HG03196 (cell line): Measurements from ENCODE around the gene PFDN2.
"Not testable (repeated sequence)": the region's sequence is repeated elsewhere in the genome, so short reads cannot be mapped to it uniquely, and the experiment has no call there.

Experiments used
- ATAC-seq: cut with Tn5 transposase; IDR thresholded peaks from one replicate; pipeline ENCODE4 v1.9.1; 2021; ENCODE audit not compliant: unreplicated experiment

The PFDN2 gene

DNA sequence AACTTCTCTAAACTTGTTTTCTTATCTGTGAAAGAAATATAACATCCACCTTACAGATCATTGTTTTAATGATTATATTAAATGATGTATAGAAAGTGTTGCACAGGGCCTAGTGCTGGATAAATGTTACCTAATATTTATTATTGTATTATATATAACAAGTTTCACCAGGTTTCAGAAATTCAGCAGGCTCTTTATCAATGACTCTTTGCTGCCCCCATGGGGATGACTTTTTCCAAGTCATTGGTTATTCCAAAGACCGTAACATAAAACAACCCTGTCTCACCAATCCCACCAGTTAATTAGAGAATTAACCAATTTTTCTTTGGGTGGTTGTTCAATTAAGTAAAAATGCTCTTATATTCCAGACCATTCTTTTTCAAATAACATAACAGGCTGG is 21.9 kb upstream of the PFDN2 start:
- ATAC-seq = no peak

DNA sequence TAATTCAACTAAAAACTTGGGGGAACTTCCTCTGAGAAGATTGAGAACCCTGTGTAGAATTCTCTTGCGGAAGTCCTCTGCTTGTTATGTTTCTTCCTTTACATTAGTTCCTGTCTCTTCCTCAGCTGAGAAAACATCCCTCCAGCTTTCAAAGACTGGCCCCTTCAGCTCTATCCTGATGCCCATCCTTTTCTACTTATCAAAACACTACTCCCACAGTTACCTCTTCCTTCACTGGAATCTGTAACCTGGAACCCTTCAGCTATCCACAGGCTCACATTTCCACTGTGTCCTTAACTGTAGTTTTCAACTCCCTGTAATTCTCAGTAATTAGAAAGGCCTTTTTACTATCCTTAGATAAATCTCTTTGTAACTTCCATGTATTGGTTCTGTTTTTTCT is 20.6 kb upstream of the PFDN2 start:
- no peak for ATAC-seq

DNA sequence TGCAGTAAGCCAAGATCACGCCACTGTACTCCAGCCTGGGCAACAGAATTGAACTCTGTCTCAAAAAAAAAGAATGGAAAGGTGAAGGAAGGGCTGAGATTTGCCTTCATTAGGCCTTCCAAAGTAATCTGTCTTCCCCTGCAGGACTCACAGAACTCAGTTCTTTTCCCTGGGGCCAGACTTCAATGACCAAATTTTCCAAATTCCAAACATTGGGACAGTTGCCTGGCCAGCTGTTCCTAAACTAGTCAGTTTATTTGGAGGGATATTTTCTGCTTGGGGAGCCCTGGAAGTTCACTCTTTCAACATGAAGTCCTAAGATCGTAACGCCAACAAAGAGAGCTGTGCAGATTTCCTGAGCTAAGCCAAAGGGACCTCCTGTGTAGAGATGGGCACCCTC is 20.0 kb upstream of the PFDN2 start:
- ATAC-seq = no peak

DNA sequence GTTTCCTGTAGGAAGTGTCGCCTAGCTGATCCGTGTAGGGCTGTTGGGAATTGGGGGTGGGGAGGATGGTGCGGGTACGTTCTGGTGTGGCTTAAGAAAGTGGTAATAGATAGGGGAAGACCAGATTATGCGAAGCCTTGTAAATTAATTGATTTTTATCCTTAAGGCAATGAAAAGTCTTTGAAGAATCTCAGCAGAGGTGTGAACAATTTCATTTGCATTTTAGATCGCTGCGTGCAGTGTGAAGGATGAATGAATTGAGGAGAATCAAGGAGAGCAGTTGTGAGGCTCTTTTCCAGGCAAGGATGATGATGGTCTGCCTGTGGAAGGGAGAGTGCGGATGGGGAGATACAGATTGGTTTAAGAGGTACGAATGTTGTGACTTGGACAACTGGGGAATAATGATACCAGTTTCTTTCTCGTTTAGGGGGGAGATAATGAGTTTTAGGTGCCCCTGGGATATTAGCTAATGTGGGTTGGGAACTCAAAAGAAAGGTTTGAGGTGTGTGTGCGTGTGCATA is 15.4 kb upstream of the PFDN2 start:
- ATAC-seq = peak; percentile 21

DNA sequence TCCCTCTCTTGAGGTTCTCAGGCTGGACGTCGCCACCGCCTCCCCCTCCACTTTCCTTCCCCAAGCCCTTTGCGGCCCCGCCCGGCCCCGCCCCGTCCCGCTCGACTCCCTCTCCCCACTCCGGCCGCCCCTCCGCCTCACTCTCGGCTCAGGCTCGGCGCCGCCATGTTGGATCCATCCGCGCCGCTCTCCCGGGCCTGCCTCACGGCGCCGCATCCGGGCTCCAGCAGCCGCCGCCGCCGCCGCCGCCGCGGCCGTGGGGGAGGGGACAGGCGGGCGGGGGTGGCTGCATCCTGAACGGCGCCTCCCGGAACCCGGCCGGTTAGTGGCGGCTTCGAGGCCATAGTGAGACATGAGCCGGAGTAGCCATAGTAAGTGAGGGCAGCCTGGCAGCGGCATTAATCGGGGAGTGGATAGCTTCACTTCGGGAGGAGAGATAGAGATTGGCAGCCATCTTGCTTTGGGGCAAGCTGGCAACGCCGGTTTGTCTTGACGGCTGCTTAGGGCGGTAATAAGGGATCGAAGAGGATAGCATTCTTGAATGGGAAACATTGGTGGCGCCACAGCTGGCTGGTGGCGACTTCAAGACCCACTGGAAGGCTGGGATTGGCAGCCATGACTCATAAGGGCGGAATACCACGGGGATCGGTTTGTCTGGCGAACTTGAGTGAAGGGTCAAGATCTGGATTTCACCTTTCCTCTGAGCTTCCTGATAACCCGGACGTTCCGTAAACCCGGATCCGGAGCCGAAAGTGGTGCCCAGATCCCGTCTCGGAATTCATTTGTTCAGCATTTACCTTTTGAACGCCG is 14.8 kb upstream of the PFDN2 start, which contains the start of gene DEDD:
Gene DEDD (minus strand): TSS at position 258 of the 810 bp plus-strand sequence. CDS start 8,205 bp downstream, outside the sequence.
- peak; percentile 89 for ATAC-seq

DNA sequence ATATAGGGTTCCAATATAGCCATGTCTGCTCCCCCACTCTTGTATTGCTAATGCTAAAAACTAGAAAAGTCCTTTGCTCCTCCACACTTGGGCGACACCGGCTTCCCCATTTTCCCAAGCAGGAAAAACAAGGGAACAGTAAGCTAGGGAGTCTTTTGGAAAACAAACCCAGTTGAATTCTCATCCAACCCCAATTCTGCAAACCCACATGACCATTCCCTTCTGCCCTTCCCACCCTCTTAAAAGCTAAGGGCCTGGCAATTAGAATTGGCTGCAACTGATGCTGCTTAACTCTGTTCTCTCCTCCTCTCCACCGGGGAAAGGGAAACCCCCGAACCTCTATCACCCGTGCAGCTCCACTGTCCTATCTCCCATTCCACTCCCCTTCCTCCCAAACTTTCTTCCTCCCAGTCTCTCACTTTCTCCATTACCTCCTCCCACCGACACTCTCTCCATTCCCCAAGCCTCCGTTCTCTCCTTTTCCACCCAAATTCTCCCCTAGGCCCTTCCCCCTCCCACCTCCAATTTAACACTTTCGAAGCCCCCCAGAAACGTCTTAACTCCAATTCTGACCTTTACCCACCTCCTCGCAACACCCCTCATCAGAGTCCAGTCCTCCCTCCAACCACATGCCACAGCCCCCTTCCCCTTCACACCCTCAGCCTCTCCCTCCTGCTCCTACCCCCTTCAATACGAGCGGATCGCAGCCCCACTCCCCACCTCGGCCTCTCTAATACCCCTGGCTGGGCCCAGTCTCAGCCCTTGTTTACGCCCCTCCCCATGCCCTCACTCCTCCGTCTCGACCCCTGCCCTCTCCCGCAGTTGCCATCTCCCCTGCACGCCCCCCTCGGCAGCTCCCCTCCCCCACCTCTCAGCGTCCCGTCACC is 13.9 kb upstream of the PFDN2 start:
- peak; percentile 5 for ATAC-seq

DNA sequence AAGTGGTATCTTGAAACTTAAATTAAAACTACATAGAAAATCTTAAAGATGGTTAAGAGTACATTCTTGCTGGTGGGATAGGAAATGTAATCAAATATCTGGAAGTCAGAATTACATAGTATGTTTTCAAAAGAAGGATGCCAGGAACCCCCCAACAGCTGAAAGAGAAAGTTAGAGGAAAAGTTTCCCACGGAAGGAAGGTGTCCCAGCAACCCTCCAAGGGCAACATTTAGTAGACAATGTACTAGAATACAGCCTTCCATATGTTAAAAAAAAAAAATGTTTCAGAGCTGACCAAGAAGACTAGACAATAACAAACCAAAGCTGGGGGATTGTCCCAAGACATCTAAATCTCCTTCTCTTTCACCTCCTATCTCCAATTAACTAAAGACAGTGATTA is 12.4 kb upstream of the PFDN2 start:
- ATAC-seq = no peak

DNA sequence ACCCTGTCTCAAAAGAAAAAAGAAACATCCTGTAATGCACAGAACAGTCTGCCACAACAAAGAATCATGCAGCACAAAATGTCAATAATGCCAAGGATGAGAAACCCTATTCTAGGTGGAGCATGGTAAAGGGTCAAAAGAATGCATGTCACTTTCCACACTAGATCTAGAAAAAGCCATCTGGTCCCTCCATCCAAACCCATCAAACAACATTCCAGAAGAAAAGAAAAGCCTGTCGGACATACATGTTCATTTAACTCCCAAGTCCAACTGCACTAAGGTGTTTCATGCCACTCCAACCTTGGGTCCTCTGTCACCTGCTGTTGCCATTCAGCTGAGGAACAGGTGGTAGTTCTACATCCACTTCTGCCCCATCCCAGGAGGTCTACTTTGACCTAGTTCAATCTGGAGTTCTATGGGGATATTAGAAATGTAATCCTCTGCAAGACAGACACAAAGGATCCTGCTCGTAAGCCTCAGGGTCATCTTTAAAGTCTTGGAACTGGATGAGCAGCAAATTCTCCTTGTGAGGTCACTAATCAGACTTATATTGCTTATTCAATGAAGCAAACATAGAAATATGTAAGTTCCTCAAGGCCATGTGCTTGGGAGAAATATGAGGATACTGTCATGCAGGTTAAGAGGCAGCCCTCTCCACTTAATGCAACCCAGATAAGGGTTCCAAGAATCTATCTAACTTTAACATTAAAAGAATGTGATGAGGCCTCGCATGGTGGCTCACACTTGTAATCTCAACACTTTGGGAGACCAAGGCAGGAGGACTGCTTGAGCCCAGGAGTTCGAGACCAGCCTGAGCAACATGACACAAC is 11.0 kb upstream of the PFDN2 start:
- ATAC-seq = no peak

DNA sequence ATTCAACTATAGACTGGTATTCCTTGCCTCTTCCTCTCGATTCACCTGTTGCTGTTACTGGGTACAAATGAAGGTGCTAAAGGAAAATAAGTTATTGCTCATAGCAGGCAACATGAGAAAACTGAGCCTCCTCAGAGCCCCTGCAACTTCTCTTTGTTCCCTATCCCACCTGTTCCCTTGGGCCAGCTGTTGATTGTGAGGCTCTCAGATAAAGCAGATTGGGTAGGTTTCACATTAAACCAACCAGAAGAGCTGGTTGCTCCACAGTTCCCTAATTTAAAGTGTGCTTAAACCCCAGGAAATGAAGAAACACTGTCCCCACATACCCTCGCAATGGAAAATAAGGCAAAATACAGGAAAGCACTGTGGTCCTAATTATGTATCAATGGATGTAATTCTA is 9.8 kb upstream of the PFDN2 start:
- no peak for ATAC-seq

DNA sequence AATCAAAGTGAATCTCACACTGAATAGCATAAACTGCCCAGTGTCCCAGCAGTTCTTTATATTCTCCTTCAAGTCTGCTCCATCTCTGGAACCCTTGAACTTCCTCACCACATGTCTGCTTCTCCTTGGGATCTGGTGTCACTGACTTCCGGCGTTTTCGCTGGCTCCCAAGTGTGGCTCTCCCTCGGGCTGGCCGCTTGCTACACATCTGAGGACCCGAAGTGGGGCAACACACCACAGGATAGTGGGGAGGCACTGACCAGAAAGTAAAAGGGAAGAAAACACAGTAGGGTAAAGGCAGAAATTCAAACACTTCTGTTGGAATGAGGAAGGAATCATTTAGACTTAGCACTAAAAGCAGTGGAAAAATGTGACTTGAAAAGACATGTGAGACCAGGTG is 5.1 kb upstream of the PFDN2 start:
- ATAC-seq = no peak

DNA sequence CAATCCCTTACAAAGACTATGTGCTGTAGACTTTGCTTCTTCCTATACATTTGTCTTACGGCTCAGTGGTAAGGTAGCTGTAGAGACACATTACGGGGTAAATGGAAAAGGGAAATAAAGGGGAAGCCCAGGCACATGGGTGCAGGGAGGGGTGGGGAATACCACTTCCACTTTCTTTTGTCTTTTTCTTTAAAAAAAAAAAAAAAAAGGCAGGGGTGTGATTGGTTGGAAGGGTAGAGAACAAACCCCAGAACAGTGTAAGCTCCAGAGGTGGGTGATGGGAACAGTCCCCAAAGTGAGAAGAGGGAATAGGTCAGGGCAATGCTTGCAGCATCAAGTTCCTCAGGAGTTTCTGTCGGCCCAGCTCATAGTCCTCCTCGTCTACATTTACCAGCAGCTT is 4.0 kb upstream of the PFDN2 start:
- ATAC-seq = no peak

DNA sequence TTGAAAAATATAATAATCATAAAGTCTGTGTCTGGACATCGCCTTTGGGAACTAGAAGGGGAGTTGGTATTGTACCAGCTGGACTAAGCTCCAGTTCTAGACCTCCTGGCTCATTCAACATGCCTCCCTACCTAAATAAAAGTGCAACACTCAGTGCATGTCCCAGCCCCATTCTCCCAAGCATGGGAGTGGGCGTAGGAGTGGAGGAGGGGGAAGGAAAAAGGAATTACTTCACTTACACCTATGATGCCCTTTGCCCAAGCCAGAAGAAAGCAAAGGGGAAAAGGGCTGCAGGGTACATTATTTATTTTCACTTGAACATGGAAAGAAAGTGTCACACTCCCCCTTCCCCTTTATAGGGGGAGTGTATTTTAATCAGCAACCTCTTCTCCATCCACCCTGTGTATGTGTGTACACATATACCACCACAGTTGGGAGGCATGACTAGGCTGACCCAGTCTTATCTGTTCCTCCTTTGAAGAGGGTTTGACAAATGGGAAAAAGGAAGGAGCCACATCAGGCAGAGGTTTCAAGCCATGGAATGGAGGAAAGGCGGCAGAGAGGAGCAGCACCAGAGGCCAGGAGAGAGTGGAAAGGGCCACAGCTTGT is 3.3 kb upstream of the PFDN2 start:
- ATAC-seq = no peak

DNA sequence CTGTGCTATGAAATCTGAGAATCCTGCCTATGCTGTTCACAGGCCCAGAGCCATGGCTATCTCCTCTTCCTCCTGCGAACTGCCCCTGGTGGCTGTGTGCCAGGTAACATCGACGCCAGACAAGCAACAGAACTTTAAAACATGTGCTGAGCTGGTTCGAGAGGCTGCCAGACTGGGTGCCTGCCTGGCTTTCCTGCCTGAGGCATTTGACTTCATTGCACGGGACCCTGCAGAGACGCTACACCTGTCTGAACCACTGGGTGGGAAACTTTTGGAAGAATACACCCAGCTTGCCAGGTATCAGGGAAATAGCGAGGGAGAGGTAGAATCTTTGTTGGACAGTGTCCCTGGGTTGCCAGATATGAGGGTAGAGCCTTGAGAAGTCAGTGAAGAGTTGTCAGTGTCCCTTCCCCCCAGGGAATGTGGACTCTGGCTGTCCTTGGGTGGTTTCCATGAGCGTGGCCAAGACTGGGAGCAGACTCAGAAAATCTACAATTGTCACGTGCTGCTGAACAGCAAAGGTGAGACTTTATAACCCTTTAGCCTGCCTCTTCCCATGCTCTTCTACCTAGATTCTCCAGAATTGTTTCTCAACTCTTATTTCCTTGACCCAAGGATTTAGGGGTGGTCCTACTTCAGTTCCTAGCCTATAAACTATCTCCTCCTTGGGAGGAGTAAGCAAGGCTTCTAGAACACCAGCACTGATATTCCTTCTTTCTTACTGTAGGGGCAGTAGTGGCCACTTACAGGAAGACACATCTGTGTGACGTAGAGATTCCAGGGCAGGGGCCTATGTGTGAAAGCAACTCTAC is 1.5 kb upstream of the PFDN2 start:
- ATAC-seq = peak; percentile 38

DNA sequence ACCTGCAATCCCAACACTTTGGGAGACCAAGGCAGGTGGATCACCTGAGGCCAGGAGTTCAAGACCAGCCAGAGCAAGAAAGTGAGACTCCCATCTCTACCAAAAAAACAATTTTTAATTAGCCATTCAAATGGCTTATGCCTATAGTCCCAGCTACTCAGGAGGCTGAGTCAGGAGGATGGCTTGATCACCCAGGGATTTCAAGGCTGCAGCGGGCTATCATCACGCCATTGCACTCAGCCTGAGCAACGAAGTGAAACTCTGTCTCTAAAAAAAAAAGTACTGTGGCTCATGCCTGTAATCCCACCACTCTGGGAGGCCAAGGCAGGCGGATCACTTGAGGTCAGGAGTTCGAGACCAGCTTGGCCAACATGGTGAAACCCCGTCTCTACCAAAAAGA is 1.9 kb downstream of the PFDN2 start:
- not testable (repeated sequence) for ATAC-seq

DNA sequence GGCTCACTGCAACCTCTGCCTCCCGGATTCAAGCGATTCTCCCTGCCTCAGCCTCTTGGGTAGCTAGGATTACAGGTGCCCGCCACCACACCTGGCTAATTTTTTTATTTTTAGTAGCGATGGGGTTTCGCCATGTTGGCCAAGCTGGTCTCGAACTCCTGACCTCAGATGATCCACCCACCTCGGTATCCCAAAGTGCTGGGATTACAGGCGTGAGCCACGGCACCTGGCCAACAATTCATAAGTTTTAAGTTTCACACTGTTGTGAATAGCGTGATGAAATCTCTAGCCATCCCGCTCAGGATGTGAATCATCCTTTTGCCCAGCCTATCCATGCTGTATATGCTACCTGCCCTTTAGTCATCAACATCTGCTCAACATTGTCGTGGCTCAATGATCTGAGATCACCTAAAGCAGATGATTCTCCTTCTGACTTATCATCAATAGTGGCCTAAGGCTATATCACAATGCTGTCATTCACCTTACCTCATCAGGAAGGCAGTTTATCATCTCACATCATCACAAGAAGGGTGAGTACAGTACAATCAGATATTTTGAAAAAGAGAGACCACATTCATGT is 2.6 kb downstream of the PFDN2 start:
- ATAC-seq = no peak

DNA sequence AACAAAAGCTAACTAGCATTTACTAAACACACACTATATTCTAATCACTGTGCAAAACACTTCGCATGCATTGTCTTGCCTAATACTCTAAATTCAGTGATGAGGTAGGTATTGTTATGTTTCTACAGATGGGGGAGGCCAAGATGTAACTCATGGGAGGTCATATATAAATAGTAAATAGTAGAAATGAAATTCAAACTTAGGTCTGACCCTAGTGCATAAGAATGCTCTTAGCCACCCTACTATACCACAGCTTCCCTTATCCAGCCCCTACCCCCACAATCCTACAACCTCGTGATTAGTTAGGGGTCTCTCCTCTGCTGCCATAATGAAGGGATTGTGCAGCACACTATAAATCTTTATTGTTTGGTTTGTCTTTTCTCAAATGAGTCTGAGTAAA is 3.3 kb downstream of the PFDN2 start:
- ATAC-seq = no peak

DNA sequence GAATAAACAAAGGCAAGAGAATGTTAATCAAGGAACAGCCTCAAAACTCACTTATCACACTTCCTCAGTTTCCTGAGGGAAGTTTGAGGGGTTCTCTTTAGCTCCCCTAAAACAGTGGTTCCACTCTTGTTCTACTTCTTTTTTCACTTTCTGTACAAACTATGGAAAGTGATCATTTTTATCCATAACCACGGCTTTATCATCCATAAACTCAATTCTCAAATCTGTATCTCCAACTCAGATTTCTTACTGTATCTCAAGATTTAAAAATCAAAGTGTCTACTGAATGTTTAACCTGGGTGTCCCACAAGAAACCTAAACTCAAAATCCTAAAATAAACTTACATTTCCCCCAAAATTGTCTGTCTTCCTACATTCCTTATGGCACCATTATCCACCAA is 3.9 kb downstream of the PFDN2 start:
- ATAC-seq = no peak

DNA sequence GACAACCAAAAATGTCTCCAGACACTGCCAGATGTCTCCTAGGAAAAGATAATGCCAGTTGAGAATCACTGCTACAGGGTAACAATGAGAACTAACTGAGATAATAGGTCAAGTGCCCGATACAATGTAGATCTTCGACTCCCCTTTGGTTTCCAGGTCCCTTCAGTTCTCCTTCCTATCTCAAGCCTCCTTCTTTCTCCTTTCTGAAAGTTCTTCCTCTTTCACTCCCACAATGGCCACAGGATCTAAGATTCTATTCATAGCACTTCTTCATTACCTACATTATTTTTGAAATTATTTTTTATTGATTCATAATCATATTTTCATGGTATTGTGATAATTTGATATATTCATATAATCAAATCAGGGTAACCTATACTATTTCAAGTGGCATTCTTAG is 6.3 kb downstream of the PFDN2 start:
- ATAC-seq = no peak

DNA sequence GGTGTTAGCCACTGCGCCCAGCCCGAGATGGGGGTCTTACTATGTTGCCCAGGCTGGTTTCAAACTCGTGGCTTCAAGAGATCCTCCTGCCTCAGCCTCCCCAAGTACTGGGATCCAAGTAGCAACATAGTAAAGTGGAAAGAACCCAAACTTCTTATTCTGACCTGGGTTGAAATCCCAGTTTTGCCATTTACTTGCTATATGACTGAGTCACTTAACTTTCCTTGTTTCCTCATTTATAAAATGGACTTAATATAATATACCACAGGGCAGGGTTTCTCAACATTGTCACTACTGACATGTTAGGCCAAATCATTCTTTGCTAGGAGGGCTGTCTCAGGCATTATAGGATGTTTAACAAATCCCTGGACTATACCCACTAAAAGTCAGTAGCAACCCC is 6.7 kb downstream of the PFDN2 start:
- ATAC-seq = no peak
